ENCODE results near the gene PPP2R5E.
A peak's percentile ranks its signal among the peaks of the same experiment; 100 is the strongest.

Gene PPP2R5E

DNA sequence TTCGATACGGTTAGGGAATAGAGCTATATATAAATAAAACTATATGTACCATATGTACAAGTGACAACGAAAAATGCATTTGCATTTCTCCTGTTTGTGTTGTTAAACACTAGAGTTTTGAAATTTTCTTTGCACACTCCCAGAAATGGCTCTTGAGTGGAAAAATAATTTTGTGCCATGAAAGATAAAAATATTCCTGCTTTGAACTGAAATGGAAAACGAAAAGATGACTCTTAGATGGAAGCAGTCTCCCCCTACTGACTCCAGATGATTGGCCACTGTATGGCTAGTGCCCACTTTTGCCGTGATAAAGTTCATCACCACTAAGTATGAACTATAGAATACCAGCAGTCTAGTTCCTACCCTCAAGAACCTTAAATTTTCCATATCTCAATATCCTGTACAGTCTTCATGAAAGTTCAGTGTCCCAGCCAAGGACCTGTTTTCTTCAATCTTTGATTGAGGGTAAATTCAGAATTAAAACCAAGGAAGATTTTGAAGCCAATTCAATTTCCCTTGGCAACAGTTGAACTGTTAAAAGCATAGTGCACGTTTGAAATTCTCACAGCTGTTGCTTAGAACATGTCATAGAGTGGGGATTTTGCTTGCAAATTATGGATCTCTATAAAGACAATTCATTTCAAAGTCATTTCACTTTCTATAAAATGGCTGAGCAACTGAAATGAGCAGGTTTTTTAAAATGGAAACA, 1.6 kb upstream of the PPP2R5E start:
- H3K4me3 ChIP-seq (ENCODE audit: low read depth, low read length): peak overlapping the region; percentile 92
- in situ Hi-C loops (cut with HindIII; ENCODE audit: low sequenced_read_pairs): loop anchor here (5.0 kb wide), 2 partner anchors 77 to 112 kb away; no protein-coding TSS in a partner anchor
- TF ChIP-seq, protein P1, sequence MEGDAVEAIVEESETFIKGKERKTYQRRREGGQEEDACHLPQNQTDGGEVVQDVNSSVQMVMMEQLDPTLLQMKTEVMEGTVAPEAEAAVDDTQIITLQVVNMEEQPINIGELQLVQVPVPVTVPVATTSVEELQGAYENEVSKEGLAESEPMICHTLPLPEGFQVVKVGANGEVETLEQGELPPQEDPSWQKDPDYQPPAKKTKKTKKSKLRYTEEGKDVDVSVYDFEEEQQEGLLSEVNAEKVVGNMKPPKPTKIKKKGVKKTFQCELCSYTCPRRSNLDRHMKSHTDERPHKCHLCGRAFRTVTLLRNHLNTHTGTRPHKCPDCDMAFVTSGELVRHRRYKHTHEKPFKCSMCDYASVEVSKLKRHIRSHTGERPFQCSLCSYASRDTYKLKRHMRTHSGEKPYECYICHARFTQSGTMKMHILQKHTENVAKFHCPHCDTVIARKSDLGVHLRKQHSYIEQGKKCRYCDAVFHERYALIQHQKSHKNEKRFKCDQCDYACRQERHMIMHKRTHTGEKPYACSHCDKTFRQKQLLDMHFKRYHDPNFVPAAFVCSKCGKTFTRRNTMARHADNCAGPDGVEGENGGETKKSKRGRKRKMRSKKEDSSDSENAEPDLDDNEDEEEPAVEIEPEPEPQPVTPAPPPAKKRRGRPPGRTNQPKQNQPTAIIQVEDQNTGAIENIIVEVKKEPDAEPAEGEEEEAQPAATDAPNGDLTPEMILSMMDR (IDR thresholded peaks at IDR 0.05; ENCODE audit: low read depth, low read length, missing control alignments): peak; percentile 74
- peak; percentile 11 for DNase-seq (ENCODE audit: low read depth)

DNA sequence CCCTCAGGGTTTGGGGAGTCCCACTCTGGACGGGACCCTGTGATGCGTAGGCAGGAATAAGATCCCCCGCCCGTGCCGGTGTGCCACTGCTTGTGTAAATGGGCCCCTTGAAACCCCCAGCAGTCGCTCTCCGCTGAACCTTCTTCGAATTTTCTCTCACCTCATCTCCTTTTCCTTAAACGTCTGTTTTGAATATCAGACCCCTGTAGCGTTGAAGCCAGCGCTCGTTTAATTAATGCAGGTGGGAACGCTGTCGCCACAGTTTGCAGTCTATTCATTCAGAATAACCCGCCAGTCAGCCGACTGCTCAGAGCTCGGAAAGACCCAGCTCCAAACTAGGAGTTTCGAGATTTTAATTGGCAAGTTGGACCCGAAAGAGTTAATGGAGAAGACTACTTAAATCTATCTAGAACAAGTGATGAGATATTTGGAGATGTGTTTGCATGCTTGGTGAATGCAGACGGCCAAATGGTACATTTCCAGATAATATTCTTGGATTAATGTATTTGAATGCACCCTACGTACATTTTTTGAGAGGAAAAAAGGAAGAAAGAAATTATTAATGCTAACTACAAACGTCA, 739 bp upstream of the PPP2R5E start:
- TF ChIP-seq, protein P1 (IDR thresholded peaks at IDR 0.05; ENCODE audit: low read depth, low read length, missing control alignments): no peak
- DNase-seq (ENCODE audit: low read depth): no peak
- H3K4me3 ChIP-seq (ENCODE audit: low read depth, low read length): peak overlapping the region; percentile 92
- in situ Hi-C loops (cut with HindIII; ENCODE audit: low sequenced_read_pairs): loop anchor here (5.0 kb wide), 2 partner anchors 77 to 112 kb away; no protein-coding TSS in a partner anchor

DNA sequence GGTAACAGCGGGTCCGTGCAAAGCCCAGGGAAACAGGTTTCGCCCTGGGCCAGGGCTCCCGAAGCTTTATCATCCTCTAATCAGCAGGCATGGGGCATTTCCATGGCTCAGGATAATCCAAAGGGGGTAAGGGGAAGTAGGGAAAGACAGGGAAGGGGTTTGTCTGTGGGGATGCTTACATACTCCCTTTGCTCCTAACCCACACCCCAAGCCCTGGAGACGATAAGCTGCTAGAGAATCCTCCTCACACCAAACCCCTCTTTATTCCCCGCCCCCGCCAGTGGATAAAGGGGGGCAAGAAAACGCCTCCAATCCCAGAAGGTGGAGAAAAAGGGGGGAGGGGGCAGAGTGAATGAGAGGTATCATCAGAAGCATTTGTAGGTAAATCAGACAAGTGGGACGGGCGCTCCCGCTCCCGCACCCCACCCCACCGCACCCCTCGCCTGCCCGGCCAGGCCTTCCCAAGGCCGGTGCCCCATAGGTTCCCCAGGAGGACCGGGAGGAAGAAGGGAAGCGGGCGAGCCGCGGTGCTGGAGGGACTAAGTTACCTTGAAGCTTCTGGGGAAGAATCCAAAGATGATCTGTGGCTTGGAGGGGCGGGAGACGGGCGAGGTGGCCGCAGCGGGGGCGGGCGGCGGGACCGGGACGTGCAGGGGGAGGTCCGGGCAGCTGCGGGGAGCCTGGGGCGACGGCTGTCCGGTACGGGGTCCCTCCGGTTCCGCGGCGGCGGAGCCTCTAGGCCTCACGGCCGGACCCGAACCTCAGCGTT, 762 bp downstream of the PPP2R5E start:
- in situ Hi-C loops (cut with HindIII; ENCODE audit: low sequenced_read_pairs): loop anchor here (5.0 kb wide), 2 partner anchors 75 to 110 kb away; no protein-coding TSS in a partner anchor
- no peak for DNase-seq (ENCODE audit: low read depth)
- peak overlapping the region; percentile 92 for H3K4me3 ChIP-seq (ENCODE audit: low read depth, low read length)
- TF ChIP-seq, protein P1 (IDR thresholded peaks at IDR 0.05; ENCODE audit: low read depth, low read length, missing control alignments): no peak

DNA sequence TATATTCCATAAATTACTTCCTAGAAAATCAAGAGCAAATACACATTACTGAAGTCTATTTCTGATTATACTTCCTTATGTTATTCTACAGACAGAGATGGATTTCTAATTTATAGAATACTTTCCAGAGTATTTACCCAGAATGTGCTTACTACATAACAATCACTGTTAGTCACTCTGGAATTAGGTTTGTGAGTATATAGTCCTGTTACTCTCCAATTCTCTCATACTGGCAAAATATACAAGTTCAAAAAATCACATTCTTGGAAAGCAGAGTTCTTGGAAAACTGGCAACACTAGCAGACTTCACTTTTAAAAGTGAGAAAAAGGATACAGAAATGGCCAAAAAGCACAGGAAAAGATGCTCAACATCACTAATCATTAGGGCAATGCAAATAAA, 7.3 kb downstream of the PPP2R5E start:
- no peak for DNase-seq (ENCODE audit: low read depth)
- TF ChIP-seq, protein P1 (IDR thresholded peaks at IDR 0.05; ENCODE audit: low read depth, low read length, missing control alignments): no peak
- in situ Hi-C loops (cut with HindIII; ENCODE audit: low sequenced_read_pairs): no loop called here

DNA sequence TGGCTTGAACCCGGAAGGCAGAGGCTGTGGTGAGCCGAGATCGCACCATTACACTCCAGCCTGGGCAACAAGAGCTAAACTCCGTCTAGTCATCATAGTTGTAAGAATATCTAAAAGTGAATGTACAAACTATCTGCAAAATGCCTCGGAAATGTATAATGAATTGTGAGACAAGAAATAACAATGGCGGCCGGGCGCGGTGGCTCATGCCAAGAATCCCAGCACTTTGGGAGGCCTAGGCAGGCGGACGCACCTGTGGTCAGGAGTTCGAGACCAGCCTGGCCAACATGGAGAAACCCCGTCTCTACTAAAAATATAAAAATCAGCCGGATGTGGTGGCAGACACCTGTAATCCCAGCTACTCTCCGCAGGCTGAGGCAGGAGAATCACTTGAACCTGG, 9.7 kb downstream of the PPP2R5E start:
- in situ Hi-C loops (cut with HindIII; ENCODE audit: low sequenced_read_pairs): no loop called here
- TF ChIP-seq, protein P1 (IDR thresholded peaks at IDR 0.05; ENCODE audit: low read depth, low read length, missing control alignments): no peak
- H3K4me3 ChIP-seq (ENCODE audit: low read depth, low read length): no peak overlapping the region
- DNase-seq (ENCODE audit: low read depth): no peak

More for the DNA sequence above, 7.3 kb downstream of the PPP2R5E start:
- no peak overlapping the region for H3K4me3 ChIP-seq (ENCODE audit: low read depth, low read length)

DNA sequence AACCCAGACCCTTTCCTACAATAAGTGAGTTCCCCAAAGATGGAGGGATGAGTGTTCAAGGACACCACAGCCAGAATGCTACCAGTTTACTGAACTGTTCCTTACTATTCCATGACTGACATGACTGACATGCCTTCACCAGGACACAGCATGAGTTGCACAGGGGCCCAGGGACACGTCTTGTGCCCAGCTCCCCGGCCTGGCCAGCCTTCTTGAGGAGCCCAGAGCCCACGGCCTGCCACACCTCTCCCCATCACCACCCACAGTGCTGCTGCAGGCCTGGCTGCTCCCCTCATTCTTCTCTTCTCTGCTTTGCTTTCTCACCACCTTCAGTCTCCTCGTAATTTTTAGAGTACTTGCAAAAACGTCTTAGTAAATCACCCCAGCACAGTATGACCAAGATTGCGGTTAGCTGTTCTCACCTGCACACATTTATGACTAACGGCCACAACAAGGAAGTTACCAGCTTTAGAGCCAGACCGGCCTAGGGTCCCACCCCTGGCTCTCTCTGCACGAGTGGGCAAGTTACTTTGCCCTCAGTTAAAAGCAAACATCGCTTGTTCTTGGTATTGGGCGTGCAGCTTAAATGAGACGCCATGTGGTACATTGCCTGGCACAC, 18.5 kb downstream of the PPP2R5E start:
- in situ Hi-C loops (cut with HindIII; ENCODE audit: low sequenced_read_pairs): no loop called here
- H3K4me3 ChIP-seq (ENCODE audit: low read depth, low read length): no peak overlapping the region
- no peak for DNase-seq (ENCODE audit: low read depth)
- TF ChIP-seq, protein P1 (IDR thresholded peaks at IDR 0.05; ENCODE audit: low read depth, low read length, missing control alignments): no peak
